H1 (cell line): ENCODE measurements around the gene NUTM1. TPM values are rescaled to one million over a fixed set of nuclear protein-coding genes. Genes with fewer than 3 reads are reported as not detected.

Source experiments
- BCL11A ChIP-seq, 2 experiments: IDR thresholded peaks; one replicate each; pipeline ENCODE4 v1.6.1; 2011; ENCODE audit warnings: low read depth in 2 of 2, low read length in 2 of 2, mild to moderate bottlenecking in 2 of 2
- CHD1 ChIP-seq: IDR thresholded peaks from 2 replicates; pipeline ENCODE4 v1.6.1; 2012; ENCODE audit warnings: low read depth, low read length, improper control_type of control experiment
- EP300 ChIP-seq, 2 experiments: IDR thresholded peaks; 1 replicate in 1 of 2; 2 replicates in 1 of 2; pipeline ENCODE4 v1.6.1; 2011 to 2012; ENCODE audit warnings: low read depth in 2 of 2, low read length in 2 of 2, mild to moderate bottlenecking in 2 of 2, borderline replicate concordance in 1 of 2, inconsistent platforms in 1 of 2, moderate library complexity in 1 of 2
- MAX ChIP-seq: IDR thresholded peaks from 2 replicates; pipeline ENCODE4 v1.6.1; 2012; ENCODE audit warnings: inconsistent platforms
- NANOG ChIP-seq: IDR thresholded peaks from 2 replicates; pipeline ENCODE4 v1.6.1; 2011; ENCODE audit warnings: low read length, low read depth, mild to moderate bottlenecking, inconsistent platforms; ENCODE audit not compliant: insufficient read depth, poor library complexity, severe bottlenecking
- POLR2AphosphoS5 ChIP-seq: IDR thresholded peaks from 2 replicates; pipeline ENCODE4 v1.6.1; 2011; ENCODE audit warnings: low read depth, low read length
- RAD21 ChIP-seq, 2 experiments: IDR thresholded peaks in 1 of 2; conservative IDR thresholded peaks in 1 of 2; 2 replicates each; pipeline ENCODE4 v1.6.1; 2011; ENCODE audit warnings: low read depth in 2 of 2, low read length in 2 of 2, improper control_type of control experiment in 1 of 2, inconsistent platforms in 1 of 2, mild to moderate bottlenecking in 1 of 2, moderate library complexity in 1 of 2
- TCF12 ChIP-seq: IDR thresholded peaks from 2 replicates; pipeline ENCODE4 v1.6.1; 2011; ENCODE audit warnings: low read depth, mild to moderate bottlenecking, low read length
- polyA plus RNA-seq, 7 experiments: library from polyadenylated mRNA; depleted of rRNA in 3 of 7; stranded (reverse) in 5 of 7; unstranded in 2 of 7; fragments of >200 nt in 5 of 7; fragments of 200-250 nt in 2 of 7; gene quantifications; 1 replicate in 5 of 7; 2 replicates in 1 of 7; 4 replicates in 1 of 7; pipeline versions ENCODE4 v1.2.1 to v1.2.3, GENCODE V29; 2011 to 2013; ENCODE audit warnings: missing spikeins in 2 of 7, mixed read lengths in 2 of 7
- total RNA-seq: library from RNA; stranded (reverse); fragmentation: NEBNext Ultra II Directional; extraction: Animal tissue kit (Norgen Biotek cat#: 25700); gene quantifications from 2 replicates; pipeline ENCODE4 v1.2.1, GENCODE V29; 2021

Gene NUTM1
- total and polyA plus RNA-seq, 2 of the 8 experiments (the other 6 are each of a cell fraction or from before 2014, with no cell fraction given) = 0.39 to 0.60 TPM

- TF ChIP-seq NANOG (no peak), MAX (no peak), CHD1 (no peak), TCF12 (no peak), RAD21 (IDR thresholded peaks at IDR 0.05 in 1 of 2, conservative IDR thresholded peaks at IDR 0.05 in 1 of 2; ENCODE audit: low read depth in 2 of 2, low read length in 2 of 2) (no peak), BCL11A (IDR thresholded peaks at IDR 0.05; ENCODE audit: low read depth in 2 of 2, low read length in 2 of 2) (no peak), EP300 (IDR thresholded peaks at IDR 0.05; ENCODE audit: borderline replicate concordance in 1 of 2, low read depth in 2 of 2, low read length in 2 of 2) (no peak), POLR2AphosphoS5 (no peak)
Observed at GRCh38 chr15:34361278-34361677, 18.2 kb downstream of the NUTM1 start (continued).
